ENCODE data around the gene KRTAP29-1.

- TF ChIP-seq CTCF (IDR thresholded peaks at IDR 0.05; ENCODE audit: borderline replicate concordance, extremely low read depth, low read length, poor library complexity, severe bottlenecking) (no peak), EZH2 (IDR thresholded peaks at IDR 0.05; ENCODE audit: borderline replicate concordance, low read depth, low read length, severe bottlenecking) (no peak)
Measured at GRCh38 chr17:41339571-41340172, 37.0 kb upstream of the KRTAP29-1 start.

Measured in DND-41 (cell line).